ENCODE results near the gene CENPX. TPM values are rescaled to one million over a fixed set of nuclear protein-coding genes. Genes with fewer than 3 reads are reported as not detected.

CENPX gene
- total RNA-seq, 1 experiment from 2014 or later, result 344 TPM

- H3K9me3 ChIP-seq (ENCODE audit: low read length), result no peaks in the 10 kb centered on the region
- H3K4me2 ChIP-seq (ENCODE audit: low read length), result no peak overlapping the region
- DNase-seq (no peak), ATAC-seq (no peak)
- no peaks in the 10 kb centered on the region for H3F3A ChIP-seq (ENCODE audit: low read length, unreplicated experiment)
- no peak overlapping the region for H3K4me3 ChIP-seq (ENCODE audit: low read length)
- ChIA-PET CTCF (no interaction called here), POLR2A (ENCODE audit: unreplicated experiment) (no interaction called here)
- H3K79me2 ChIP-seq (ENCODE audit: low read length), result no peaks in the 10 kb centered on the region
- no peak overlapping the region for H3K9ac ChIP-seq (ENCODE audit: low read length)
- no peaks in the 10 kb centered on the region for H4K20me1 ChIP-seq (ENCODE audit: low read length)
- intact Hi-C loops (cut with micrococcal nuclease), result no loop called here
- no peak overlapping the region for H2AFZ ChIP-seq (ENCODE audit: low read length)
- no peak for TF ChIP-seq CTCF (conservative IDR thresholded peaks at IDR 0.05; ENCODE audit: low read depth, low read length)
- no peak for TF ChIP-seq EZH2phosphoT487 (IDR thresholded peaks at IDR 0.05; ENCODE audit: borderline replicate concordance, low read length)
- no peak for TF ChIP-seq EZH2 (IDR thresholded peaks at IDR 0.05; ENCODE audit: low read length, unreplicated experiment)
- no TSS peak for BruUV-seq (replicated peaks)
- peaks cover 21% of the 10 kb centered on the region for H3K4me1 ChIP-seq (ENCODE audit: insufficient read depth, low read length)
- H3K27me3 ChIP-seq (ENCODE audit: low read length), result no peaks in the 10 kb centered on the region
- H3K9me2 ChIP-seq (replicated peaks; ENCODE audit: low read length), result no peaks in the 10 kb centered on the region
- H3K36me3 ChIP-seq (ENCODE audit: low read depth, low read length), result no peaks in the 10 kb centered on the region
- H3K27ac ChIP-seq (ENCODE audit: low read length), result no peak overlapping the region
These were observed 16.9 kb downstream of the CENPX start for GRCh38 chr17:82005701-82006348.

GRCh38 chr17:82004517-82005455 lies 17.9 kb downstream of the CENPX start:
- Histone ChIP-seq H3F3A (ENCODE audit: low read length, unreplicated experiment) (no peaks in the 10 kb centered on the region), H3K9me3 (ENCODE audit: low read length) (no peaks in the 10 kb centered on the region), H3K79me2 (ENCODE audit: low read length) (no peaks in the 10 kb centered on the region), H3K9me2 (replicated peaks; ENCODE audit: low read length) (no peaks in the 10 kb centered on the region), H2AFZ (ENCODE audit: low read length) (no peak overlapping the region), H3K9ac (ENCODE audit: low read length) (peak overlapping the region; percentile 15; the same call in 1 of the 2 replicates), H3K4me2 (ENCODE audit: low read length) (0 out of 2 replicates have a peak overlapping the region, but pooled peaks have one; percentile 15), H3K4me3 (ENCODE audit: low read length) (no peak overlapping the region), H3K27ac (ENCODE audit: low read length) (peak overlapping the region; percentile 51), H4K20me1 (ENCODE audit: low read length) (no peaks in the 10 kb centered on the region), H3K27me3 (ENCODE audit: low read length) (no peaks in the 10 kb centered on the region), H3K36me3 (ENCODE audit: low read depth, low read length) (no peaks in the 10 kb centered on the region), H3K4me1 (ENCODE audit: insufficient read depth, low read length) (peaks cover 21% of the 10 kb centered on the region)
- ATAC-seq (no peak), DNase-seq (no peak)
- TF ChIP-seq CTCF (conservative IDR thresholded peaks at IDR 0.05; ENCODE audit: low read depth, low read length) (no peak), EZH2 (IDR thresholded peaks at IDR 0.05; ENCODE audit: low read length, unreplicated experiment) (no peak), EZH2phosphoT487 (IDR thresholded peaks at IDR 0.05; ENCODE audit: borderline replicate concordance, low read length) (no peak)
- POLR2A ChIA-PET (ENCODE audit: unreplicated experiment), result no interaction called here
- CTCF ChIA-PET, result interaction anchor here (0.8 to 1.5 kb wide), 3 partner anchors 15 to 45 kb away, joined by 3 to 13 read pairs (median 7); partner anchors contain the start of gene CENPX
- BruUV-seq (replicated peaks), result no TSS peak
- intact Hi-C loops (cut with micrococcal nuclease), result no loop called here
